Thyroid gland (tissue), 4 donors: ENCODE measurements around the gene WNK2.

ENCODE experiments used
- POLR2A ChIP-seq, 2 donors: fragments of 450-650 bp; IDR thresholded peaks; one replicate each; pipeline ENCODE4 v1.6.1; 2017; ENCODE audit warnings: antibody characterized with exemption in 2 of 2, mild to moderate bottlenecking in 2 of 2, moderate library complexity in 1 of 2
- TF ChIP-seq, protein P1 (sequence below), 6 experiments: fragments of 200-600 bp in 3 of 6; fragments of 450-650 bp in 3 of 6; sonication (generic) in 3 of 6; IDR thresholded peaks; one replicate each; pipeline ENCODE4 v1.5.1; 2016 to 2019; ENCODE audit warnings: antibody characterized with exemption in 6 of 6, mild to moderate bottlenecking in 2 of 6, inconsistent platforms in 1 of 6, moderate library complexity in 1 of 6

- TF ChIP-seq, protein P1, sequence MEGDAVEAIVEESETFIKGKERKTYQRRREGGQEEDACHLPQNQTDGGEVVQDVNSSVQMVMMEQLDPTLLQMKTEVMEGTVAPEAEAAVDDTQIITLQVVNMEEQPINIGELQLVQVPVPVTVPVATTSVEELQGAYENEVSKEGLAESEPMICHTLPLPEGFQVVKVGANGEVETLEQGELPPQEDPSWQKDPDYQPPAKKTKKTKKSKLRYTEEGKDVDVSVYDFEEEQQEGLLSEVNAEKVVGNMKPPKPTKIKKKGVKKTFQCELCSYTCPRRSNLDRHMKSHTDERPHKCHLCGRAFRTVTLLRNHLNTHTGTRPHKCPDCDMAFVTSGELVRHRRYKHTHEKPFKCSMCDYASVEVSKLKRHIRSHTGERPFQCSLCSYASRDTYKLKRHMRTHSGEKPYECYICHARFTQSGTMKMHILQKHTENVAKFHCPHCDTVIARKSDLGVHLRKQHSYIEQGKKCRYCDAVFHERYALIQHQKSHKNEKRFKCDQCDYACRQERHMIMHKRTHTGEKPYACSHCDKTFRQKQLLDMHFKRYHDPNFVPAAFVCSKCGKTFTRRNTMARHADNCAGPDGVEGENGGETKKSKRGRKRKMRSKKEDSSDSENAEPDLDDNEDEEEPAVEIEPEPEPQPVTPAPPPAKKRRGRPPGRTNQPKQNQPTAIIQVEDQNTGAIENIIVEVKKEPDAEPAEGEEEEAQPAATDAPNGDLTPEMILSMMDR (IDR thresholded peaks at IDR 0.05) = no peak
- TF ChIP-seq POLR2A (IDR thresholded peaks at IDR 0.05) = no peak
Measured at GRCh38 chr9:93205045-93205768, 21.3 kb downstream of the WNK2 start.
